Testis (tissue), 3 donors: Measurements from ENCODE around the gene KRT17. TPM values are rescaled to one million over a fixed set of nuclear protein-coding genes. Genes with fewer than 3 reads are reported as not detected.

ENCODE experiments used
- DNase-seq: peaks from one replicate; pipeline ENCODE4 v3.0.0-alpha.2; 2019
- H3K27ac ChIP-seq, 2 donors: fragments of 200-600 bp; sonication (generic); one replicate each; pipeline ENCODE4 v1.5.1; 2019
- H3K27me3 ChIP-seq: fragments of 200-600 bp; sonication (generic); one replicate; pipeline ENCODE4 v1.5.1; 2019
- H3K36me3 ChIP-seq: fragments of 200-600 bp; sonication (generic); one replicate; pipeline ENCODE4 v1.5.1; 2017; ENCODE audit warnings: low read depth; ENCODE audit errors: missing control alignments
- H3K4me1 ChIP-seq: fragments of 200-600 bp; sonication (generic); one replicate; pipeline ENCODE4 v1.5.1; 2019
- H3K4me3 ChIP-seq, 2 donors: fragments of 200-600 bp; sonication (generic); one replicate each; pipeline ENCODE4 v1.5.1; 2017 to 2019
- H3K9me3 ChIP-seq: fragments of 200-600 bp; sonication (generic); one replicate; pipeline ENCODE4 v1.5.1; 2017
- CTCF ChIP-seq, 3 experiments: fragments of 450-650 bp in 2 of 3; fragments of 200-600 bp in 1 of 3; sonication (generic) in 1 of 3; IDR thresholded peaks; one replicate each; pipeline ENCODE4 v1.5.1; 2016 to 2019; ENCODE audit warnings: antibody characterized with exemption in 3 of 3, mild to moderate bottlenecking in 2 of 3, moderate library complexity in 1 of 3
- POLR2A ChIP-seq: fragments of 450-650 bp; IDR thresholded peaks from one replicate; pipeline ENCODE4 v1.6.1; 2017; ENCODE audit warnings: antibody characterized with exemption, mild to moderate bottlenecking, moderate library complexity
- WGBS, 2 donors: methylation state at CpG; one replicate each; pipeline ENCODE4 v1.1.5; 2018; 5-methylcytosine and 5-hydroxymethylcytosine counted together
- intact Hi-C: fragments of 100-400 bp; cut with DNase I; formaldehyde crosslinking; loops from one replicate; pipeline ENCODE4 v1.15.1; 2023; ENCODE audit warnings: low total_unique reads
- polyA plus RNA-seq: library from polyadenylated mRNA; stranded (reverse); fragments of 350-450 nt; fragmentation: Illumina TruSeq; extraction: RNeasy Lipid Tissue Mini Kit (QIAGEN cat#74804); gene quantifications from one replicate; pipeline ENCODE4 v1.2.3, GENCODE V29; 2014; ENCODE audit warnings: low read depth, low replicate concordance; ENCODE audit not compliant: insufficient read depth
- total RNA-seq, 2 donors: library from RNA; depleted of rRNA; stranded (reverse); fragments of >200 nt; gene quantifications; one replicate each; pipeline ENCODE4 v1.2.3, GENCODE V29; 2016

Gene KRT17
- total and polyA plus RNA-seq, 3 donors from 2014 or later = 12.2 to 26.0 (median 13.3) TPM

GRCh38 chr17:41639492-41640473, 15.4 kb upstream of the KRT17 start:
- no peak overlapping the region for H3K27ac ChIP-seq
- H3K9me3 ChIP-seq = no peaks in the 10 kb centered on the region
- no peaks in the 10 kb centered on the region for H3K27me3 ChIP-seq
- intact Hi-C loops = no loop called here
- H3K4me1 ChIP-seq = peaks cover 21% of the 10 kb centered on the region
- H3K36me3 ChIP-seq = no peaks in the 10 kb centered on the region
- DNase-seq = no peak
- no peak for TF ChIP-seq POLR2A
- WGBS, 2 donors = 93 to 96% methylated on average over 7 of the region's 7 CpGs
- H3K4me3 ChIP-seq = no peak overlapping the region

- no peak for TF ChIP-seq CTCF (IDR thresholded peaks at IDR 0.05)
- no peak for TF ChIP-seq POLR2A
- intact Hi-C loops = no loop called here
- Histone ChIP-seq H3K27me3 (no peaks in the 10 kb centered on the region), H3K4me3 (no peak overlapping the region), H3K9me3 (no peaks in the 10 kb centered on the region), H3K4me1 (peaks cover 24% of the 10 kb centered on the region), H3K36me3 (no peaks in the 10 kb centered on the region), H3K27ac (no peak overlapping the region)
- DNase-seq = no peak
- WGBS, 2 donors = 81 to 87% methylated on average over 6 of the region's 6 CpGs
These were observed 14.6 kb upstream of the KRT17 start for GRCh38 chr17:41638941-41639340.

GRCh38 chr17:41638194-41638593, 13.8 kb upstream of the KRT17 start:
- intact Hi-C loops = no loop called here
- Histone ChIP-seq H3K4me1 (peaks cover 24% of the 10 kb centered on the region), H3K27me3 (no peaks in the 10 kb centered on the region), H3K4me3 (no peak overlapping the region), H3K27ac (no peak overlapping the region), H3K36me3 (no peaks in the 10 kb centered on the region), H3K9me3 (no peaks in the 10 kb centered on the region)
- no peak for TF ChIP-seq POLR2A
- TF ChIP-seq CTCF (IDR thresholded peaks at IDR 0.05) = no peak
- no peak for DNase-seq
- WGBS, 2 donors = 87 to 93% methylated on average over 3 to 5 of the region's 5 CpGs

- Histone ChIP-seq H3K4me3 (no peak overlapping the region), H3K27me3 (no peaks in the 10 kb centered on the region), H3K9me3 (no peaks in the 10 kb centered on the region), H3K27ac (no peak overlapping the region), H3K36me3 (no peaks in the 10 kb centered on the region), H3K4me1 (peaks cover 24% of the 10 kb centered on the region)
- no peak for TF ChIP-seq CTCF (IDR thresholded peaks at IDR 0.05)
- TF ChIP-seq POLR2A = no peak
- 61 to 100% methylated on average over 1 to 7 of the region's 9 CpGs for WGBS, 2 donors
- DNase-seq = peak; percentile 55
- intact Hi-C loops = no loop called here
These were observed 12.3 kb upstream of the KRT17 start for GRCh38 chr17:41636652-41637051.

- Histone ChIP-seq H3K36me3 (no peaks in the 10 kb centered on the region), H3K4me3 (no peak overlapping the region), H3K9me3 (no peaks in the 10 kb centered on the region), H3K4me1 (peaks cover 24% of the 10 kb centered on the region), H3K27ac (peak overlapping the region; percentile 19 to 77), H3K27me3 (no peaks in the 10 kb centered on the region)
- intact Hi-C loops = no loop called here
- TF ChIP-seq CTCF (IDR thresholded peaks at IDR 0.05) (no peak), POLR2A (no peak)
- 28 to 37% methylated on average over 16 to 28 of the region's 28 CpGs for WGBS, 2 donors
- peak; percentile 80 for DNase-seq
These were observed 11.0 kb upstream of the KRT17 start for GRCh38 chr17:41635121-41636097.
